HG03520 (cell line): ENCODE results near the gene MON2.
"Not testable (repeated sequence)": the region's sequence is repeated elsewhere in the genome, so short reads cannot be mapped to it uniquely, and the experiment has no call there.

Experiments used
- ATAC-seq: cut with Tn5 transposase; IDR thresholded peaks from one replicate; pipeline ENCODE4 v1.9.1; 2021; ENCODE audit warnings: mild to moderate bottlenecking, moderate library complexity; ENCODE audit not compliant: unreplicated experiment

The MON2 gene

GRCh38 chr12:62542814-62543213, 76.2 kb downstream of the MON2 start:
- ATAC-seq = no peak

GRCh38 chr12:62543324-62543723, 76.7 kb downstream of the MON2 start:
- no peak for ATAC-seq

GRCh38 chr12:62543741-62544140, 77.1 kb downstream of the MON2 start:
- ATAC-seq = no peak

- no peak for ATAC-seq
Measured at GRCh38 chr12:62552906-62553556, 86.4 kb downstream of the MON2 start.

- ATAC-seq = not testable (repeated sequence)
Measured at GRCh38 chr12:62559366-62559765, 92.7 kb downstream of the MON2 start.

GRCh38 chr12:62562846-62563245, 96.2 kb downstream of the MON2 start:
- no peak for ATAC-seq

GRCh38 chr12:62575036-62575435, 108.4 kb downstream of the MON2 start:
- ATAC-seq = peak; percentile 48

- no peak for ATAC-seq
Measured at GRCh38 chr12:62576503-62576902, 109.9 kb downstream of the MON2 start.

GRCh38 chr12:62578726-62579125, 112.1 kb downstream of the MON2 start:
- ATAC-seq = no peak

GRCh38 chr12:62581288-62582064, 114.8 kb downstream of the MON2 start:
- ATAC-seq = peak; percentile 68

GRCh38 chr12:62582065-62582366, 115.4 kb downstream of the MON2 start:
- ATAC-seq = no peak

- no peak for ATAC-seq
Measured at GRCh38 chr12:62584619-62585018, 118.0 kb downstream of the MON2 start.

GRCh38 chr12:62586850-62587249, 120.2 kb downstream of the MON2 start:
- no peak for ATAC-seq

- no peak for ATAC-seq
Measured at GRCh38 chr12:62588916-62589315, 122.3 kb downstream of the MON2 start.

- no peak for ATAC-seq
Measured at GRCh38 chr12:62597253-62597652, 130.6 kb downstream of the MON2 start.

- no peak for ATAC-seq
Measured at GRCh38 chr12:62598846-62599245, 132.2 kb downstream of the MON2 start.

- no peak for ATAC-seq
Measured at GRCh38 chr12:62599854-62600437, 133.3 kb downstream of the MON2 start.

- ATAC-seq = no peak
Measured at GRCh38 chr12:62601765-62602164, 135.1 kb downstream of the MON2 start.

- peak; percentile 64 for ATAC-seq
Measured at GRCh38 chr12:62602255-62603060, 135.8 kb downstream of the MON2 start.

GRCh38 chr12:62603061-62603810, 136.6 kb downstream of the MON2 start:
- ATAC-seq = peak; percentile 68

GRCh38 chr12:62603811-62604098, 137.1 kb downstream of the MON2 start:
- no peak for ATAC-seq
